ENCODE results near the gene PPP2R5D.
A peak's percentile ranks its signal among the peaks of the same experiment; 100 is the strongest.
"Not testable (repeated sequence)": the region's sequence is repeated elsewhere in the genome, so short reads cannot be mapped to it uniquely, and the experiment has no call there.

Gene PPP2R5D

GRCh38 chr6:43033496-43034189, 49.3 kb downstream of the PPP2R5D start:
- DNase-seq: no peak

DNA sequence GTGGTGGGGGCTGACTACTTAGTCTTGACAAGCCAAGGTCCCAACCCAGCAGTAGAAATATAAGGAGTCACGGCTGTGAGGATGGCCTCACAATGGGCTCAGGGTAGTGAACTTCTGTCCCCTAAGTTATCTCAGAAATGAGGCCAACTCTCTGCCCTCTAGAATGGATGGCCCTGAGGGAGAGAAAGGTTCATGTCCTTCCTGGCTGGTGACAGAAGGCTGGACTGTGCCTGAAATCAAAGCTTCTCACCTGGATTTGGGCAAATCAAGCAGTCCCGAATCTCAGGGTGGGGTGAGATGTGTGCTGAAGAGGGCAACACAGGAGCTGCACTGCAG, 49.8 kb downstream of the PPP2R5D start:
- DNase-seq: no peak

DNA sequence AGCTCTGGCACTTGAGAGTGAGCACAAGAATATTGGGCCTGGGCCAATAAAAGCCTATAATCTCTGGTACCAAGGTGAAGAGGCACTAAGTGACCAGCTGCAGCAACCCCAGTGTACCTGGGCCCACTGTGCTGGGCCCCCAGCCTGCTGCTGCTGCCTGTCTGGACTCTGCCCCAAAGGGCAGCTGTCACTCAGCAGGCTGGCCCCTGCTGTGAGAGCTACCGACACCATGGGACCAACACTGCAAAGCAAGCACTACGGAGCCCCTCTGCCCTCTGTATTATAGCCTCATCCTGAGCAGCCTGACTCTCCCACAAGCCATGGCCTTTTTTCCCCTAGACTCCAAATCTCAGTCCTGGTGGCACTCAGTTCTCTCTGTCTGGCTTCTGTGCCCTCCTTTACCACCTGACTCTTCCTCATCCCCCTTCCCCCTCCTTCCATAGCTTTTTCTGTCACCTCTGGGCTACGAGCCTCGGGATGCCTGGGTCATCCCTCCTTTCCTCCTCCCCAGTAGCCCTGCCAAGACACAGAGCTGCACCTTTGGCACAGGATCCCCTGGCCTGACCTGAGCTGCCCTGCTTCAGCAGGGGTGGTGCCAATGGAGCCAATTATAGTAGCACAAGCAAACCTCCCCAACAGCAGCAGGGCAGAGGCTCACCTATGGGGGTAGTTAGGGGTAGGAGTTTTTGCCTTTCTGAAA, 51.3 kb downstream of the PPP2R5D start:
- DNase-seq: no peak

GRCh38 chr6:43036712-43037111, 52.3 kb downstream of the PPP2R5D start:
- DNase-seq: no peak

GRCh38 chr6:43037197-43037596, 52.8 kb downstream of the PPP2R5D start:
- no peak for DNase-seq

DNA sequence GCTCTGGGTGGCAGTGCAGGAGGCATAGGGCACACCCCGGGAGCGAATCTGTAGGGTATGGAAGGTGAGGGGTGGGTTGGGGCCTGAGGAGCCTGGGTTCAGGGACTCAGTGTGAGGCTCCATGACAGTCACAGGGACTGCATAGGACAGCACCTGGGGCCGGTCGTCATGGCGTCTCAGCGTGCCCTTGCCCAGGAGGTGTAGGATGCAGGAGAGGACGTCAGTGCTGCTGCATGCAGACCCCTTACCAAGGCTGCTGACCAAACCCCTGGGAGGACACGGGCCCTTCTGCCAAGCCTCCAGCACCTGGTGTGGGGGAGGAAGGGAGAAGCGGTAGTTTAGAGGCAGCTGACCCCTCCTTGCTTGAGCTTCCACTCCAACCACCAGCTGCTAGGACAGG, 53.3 kb downstream of the PPP2R5D start:
- no peak for DNase-seq

DNA sequence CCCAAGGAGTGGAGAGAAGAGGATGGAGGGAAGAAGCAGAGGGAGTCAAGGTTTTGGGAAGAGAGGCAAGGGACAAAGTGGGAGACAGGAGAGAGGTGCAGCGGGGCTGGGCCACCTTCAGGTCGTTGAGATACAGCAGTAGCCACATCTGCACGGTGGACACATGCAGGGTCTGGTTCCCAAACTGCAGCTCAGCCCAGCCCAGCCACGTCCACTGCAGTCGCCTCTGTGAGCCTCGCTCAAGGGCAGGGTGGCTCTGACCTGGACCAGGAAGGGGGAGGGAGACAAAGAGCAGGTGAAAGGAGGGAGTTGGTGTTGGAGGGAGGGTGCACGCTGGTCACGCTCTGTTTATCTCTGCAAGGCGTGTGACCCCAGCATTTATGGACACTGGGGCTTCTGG, 54.4 kb downstream of the PPP2R5D start:
- no peak for DNase-seq

- DNase-seq: no peak
Observed at GRCh38 chr6:43040542-43041257, 56.3 kb downstream of the PPP2R5D start.

DNA sequence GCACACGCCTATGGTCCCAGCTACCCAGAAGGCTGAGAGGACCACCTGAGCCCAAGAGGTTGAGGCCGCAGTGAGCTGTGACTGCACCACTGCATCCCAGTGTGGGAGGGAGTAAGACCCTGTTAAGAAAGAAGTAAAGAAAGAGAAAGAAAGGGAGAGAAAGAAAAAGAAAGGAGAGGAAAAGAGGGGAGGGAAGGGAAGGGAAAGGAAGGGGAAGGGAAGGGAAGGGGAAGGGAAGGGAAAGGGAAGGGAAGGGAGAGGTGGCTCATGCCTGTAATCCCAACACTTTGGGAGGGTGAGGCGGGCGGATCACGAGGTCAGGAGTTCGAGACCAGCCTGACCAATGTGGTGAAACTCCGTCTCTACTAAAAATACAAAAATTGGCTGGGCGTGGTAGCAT, 57.1 kb downstream of the PPP2R5D start:
- DNase-seq: not testable (repeated sequence)

DNA sequence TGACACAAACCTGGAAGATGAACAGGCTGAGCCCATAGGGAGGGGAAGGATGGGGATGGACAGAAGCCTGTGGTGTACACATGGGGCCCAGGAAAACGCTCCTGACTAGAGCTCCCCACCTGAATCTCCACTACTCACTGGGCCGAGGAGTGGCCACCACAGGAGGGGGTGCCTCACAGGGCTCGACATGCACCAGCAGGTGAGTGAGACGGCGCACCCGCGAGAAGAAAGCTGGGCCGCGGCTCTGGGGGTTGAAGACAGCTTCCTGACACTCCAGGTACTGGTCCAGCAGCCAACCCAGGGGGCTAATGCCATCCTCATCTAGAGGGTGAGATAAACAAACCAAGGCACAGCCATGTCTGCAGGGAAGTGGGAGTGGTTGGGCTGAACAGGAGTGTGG, 58.9 kb downstream of the PPP2R5D start:
- DNase-seq: no peak

- DNase-seq: no peak
Observed at GRCh38 chr6:43045371-43045930, 61.1 kb downstream of the PPP2R5D start.

GRCh38 chr6:43047998-43048397, 63.6 kb downstream of the PPP2R5D start:
- no peak for DNase-seq

GRCh38 chr6:43050981-43051380, 66.6 kb downstream of the PPP2R5D start:
- no peak for DNase-seq

- DNase-seq: no peak
Observed at GRCh38 chr6:43052225-43052841, 68.0 kb downstream of the PPP2R5D start.

DNA sequence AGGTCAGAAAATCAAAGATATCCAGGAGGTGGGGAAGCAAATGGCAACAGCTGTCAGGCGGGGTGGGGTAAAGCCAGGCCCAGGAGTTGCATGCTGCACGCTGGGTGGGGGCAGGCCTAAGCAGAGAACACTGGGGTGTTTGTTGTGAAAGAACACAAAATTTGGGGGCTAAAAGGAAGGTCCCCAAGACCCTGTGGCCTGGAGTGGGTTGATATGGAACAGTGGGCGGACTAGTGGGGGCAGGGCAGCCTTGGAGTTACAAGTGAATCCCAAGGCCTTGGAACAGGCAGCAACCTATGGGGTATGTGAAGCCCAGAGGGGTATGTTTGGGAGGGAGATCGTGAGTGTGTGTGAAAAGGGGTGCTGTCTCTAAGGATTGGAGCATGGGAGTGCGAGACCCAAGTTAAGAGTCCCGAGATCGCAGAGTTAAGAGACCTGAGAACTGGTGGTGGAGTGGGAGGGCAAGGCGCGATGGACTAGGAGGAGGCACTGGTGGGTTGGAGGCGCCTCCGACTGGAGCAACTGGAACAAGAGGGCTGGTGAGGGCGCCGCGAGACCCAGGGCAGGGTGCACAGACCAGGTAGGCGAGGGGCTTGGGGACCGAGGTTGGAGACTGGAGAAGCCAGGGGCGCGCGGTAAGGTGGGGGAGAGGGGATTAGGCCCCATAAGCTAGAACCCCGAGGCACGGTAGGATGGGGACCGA, 68.6 kb downstream of the PPP2R5D start:
- peak; percentile 17 for DNase-seq

- DNase-seq: peak; percentile 96
Observed at GRCh38 chr6:43053545-43054205, 69.3 kb downstream of the PPP2R5D start, which contains the start of gene CUL7. TSS of gene CUL7 (minus strand) at chr6:43053851. CDS start at chr6:43052788, 1,063 bp downstream.

DNA sequence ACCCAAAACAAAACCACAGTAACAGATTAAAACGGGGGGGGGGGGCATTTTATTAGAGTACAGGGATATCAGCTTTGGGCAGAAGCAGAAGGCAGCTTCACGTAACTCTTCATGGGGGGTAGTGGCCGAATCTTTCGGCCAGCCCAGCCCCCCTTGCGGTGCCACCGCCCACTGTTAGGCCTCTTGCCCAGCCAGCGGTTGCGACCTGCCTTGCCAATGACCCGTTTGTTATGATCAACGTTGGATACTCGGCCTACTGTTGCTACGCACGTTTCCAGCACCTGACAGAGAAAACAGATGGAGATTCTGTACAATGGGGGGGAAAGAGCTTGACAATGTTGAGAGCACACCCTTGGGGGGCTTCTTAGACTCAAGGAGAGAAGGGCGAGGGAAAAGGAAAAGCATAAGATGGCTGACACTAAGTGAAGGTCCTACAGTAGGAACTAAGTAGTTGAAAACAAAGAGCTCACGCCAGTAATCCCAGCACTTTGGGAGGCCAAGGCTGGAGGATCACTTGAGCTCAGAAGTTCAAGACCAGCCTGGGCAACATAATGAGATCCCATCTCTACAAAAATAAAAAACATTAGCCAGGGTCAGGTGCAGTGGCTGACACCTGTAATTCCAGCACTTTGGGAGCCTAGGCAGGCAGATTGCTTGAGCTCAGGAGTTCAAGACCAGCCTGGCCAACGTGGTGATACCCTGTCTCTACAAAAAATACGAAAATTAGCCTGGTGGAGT, 70.0 kb downstream of the PPP2R5D start:
- no peak for DNase-seq

DNA sequence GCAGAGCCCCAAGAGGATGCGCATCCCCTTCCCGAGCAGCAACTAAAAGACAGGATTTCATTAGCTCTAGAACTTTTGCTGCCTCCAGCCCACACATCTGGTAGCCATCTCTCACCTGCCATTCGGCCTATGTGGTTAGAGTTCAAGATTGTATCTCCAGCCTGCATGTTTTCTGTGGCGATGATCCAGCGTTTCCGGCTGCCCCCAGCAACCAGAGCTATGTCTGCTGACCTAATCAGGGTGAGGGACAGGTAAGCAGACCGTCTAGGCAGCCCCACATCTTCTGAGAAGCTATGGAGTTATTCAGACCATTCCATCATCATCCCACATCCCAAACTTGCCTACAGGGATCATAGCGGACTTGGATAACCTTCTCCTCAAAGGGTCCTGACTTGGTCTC, 71.6 kb downstream of the PPP2R5D start:
- no peak for DNase-seq

GRCh38 chr6:43058531-43058930, 74.2 kb downstream of the PPP2R5D start:
- DNase-seq: no peak

- peak; percentile 98 for DNase-seq
Observed at GRCh38 chr6:43059168-43060033, 75.0 kb downstream of the PPP2R5D start, which contains the start of the genes KLC4 and MRPL2. TSS of gene KLC4 (plus strand) at chr6:43059631. CDS start at chr6:43061336, 1,705 bp downstream. TSS of gene MRPL2 (minus strand) at chr6:43059434. CDS start at chr6:43059381, 53 bp downstream.

All from activated CD4-positive, alpha-beta T cell treated with anti-CD3 and anti-CD28 coated beads, Interleukin-2, Interleukin-6, amounts not matched to agents 100 ng/mL and 50 ng/mL, durations not matched to agents 16 hours and 8 hours (primary cell).